GM18499 (cell line): ENCODE results near the gene WNT9B.
"Not testable (repeated sequence)": the region's sequence is repeated elsewhere in the genome, so short reads cannot be mapped to it uniquely, and the experiment has no call there.

Experiments
- ATAC-seq: cut with Tn5 transposase; IDR thresholded peaks from one replicate; pipeline ENCODE4 v1.9.1; 2021; ENCODE audit warnings: moderate number of reproducible peaks; ENCODE audit not compliant: insufficient read depth, unreplicated experiment

WNT9B gene

DNA sequence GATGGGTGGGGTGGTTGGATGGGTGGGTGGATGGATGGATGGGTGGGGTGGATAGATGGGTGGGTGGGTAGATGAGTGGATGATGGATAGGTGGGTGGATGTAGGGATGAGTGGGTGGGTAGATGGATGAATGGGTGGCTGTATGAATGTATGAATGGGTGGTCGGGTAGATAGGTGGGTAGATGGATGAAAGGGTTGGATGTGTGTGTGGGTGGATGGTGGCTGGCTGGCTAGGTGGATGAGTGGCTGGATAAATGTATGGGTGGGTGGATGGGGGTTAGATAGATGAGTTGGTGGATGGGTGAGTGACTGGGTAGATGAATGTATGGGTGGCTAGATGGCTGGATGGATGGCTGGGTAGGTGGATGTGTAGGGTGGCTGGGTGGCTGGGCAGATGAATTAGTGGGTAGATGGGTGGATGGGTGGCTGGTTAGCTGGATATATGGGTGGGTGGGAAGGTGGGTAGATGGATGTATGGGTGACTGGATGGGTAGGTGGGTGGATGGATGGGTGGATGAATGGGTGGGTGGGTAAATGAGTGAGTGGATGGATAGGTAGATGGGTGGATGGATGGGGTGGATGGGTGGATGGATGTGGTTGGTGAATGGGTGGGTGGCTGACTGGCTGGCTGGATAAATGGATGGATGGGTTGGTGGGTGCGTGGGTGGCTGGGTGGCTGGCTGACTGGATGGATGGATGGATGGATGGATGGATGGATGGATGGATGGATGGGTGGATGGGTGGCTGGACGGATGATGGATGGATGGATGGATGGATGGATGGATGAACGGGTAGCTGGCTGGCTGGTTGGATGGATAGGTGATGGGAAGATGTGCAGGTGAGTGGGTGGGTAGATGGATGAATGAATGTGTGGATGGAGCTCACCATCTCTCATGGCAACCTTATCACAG lies 52.6 kb downstream of the WNT9B start:
- ATAC-seq = no peak

GRCh38 chr17:46908068-46908737 lies 56.8 kb downstream of the WNT9B start:
- ATAC-seq = no peak

- no peak for ATAC-seq
Measured at GRCh38 chr17:46910179-46910927, 59.0 kb downstream of the WNT9B start.

GRCh38 chr17:46911311-46911710 lies 59.9 kb downstream of the WNT9B start:
- no peak for ATAC-seq

- ATAC-seq = no peak
Measured at GRCh38 chr17:46915596-46915995, 64.2 kb downstream of the WNT9B start.

- no peak for ATAC-seq
Measured at GRCh38 chr17:46916211-46916610, 64.8 kb downstream of the WNT9B start.

GRCh38 chr17:46916623-46917022 lies 65.2 kb downstream of the WNT9B start:
- no peak for ATAC-seq

DNA sequence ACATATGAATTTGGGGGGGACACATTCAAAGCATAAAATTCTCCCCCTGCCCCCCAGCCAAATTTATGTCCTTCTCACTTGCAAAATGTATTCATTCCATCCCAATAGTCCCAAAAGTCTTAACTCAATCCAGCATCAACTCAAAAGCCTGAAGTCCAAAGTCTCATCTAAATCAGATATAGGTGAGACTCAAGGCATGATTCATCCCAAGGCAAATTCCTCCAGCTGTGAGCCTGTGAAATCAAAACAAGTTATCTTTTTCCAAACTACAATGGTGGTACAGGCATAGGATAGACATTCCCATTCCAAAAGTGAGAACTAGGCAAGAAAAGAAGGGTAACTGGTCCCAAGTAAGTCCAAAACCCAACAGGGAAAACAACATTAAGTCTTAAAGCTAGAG lies 65.7 kb downstream of the WNT9B start:
- no peak for ATAC-seq

DNA sequence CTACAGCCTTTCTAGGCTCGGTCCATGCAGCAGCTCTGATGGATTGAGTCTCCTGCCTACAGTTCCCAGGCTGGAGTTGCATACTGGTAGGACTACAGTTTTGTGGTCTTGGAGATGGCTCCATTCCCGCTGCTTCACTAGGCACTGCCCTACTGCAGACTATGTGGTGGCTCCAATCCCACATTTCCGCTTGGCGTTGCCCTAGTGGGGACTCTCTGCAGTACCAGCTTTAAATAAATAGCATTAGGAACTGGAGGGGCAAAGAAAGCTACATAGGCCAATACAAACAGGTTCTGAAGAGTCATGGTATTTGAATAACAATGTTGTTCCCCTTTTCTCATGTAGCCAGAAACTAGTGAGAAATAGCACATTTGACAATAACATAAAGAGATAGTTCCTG lies 66.1 kb downstream of the WNT9B start:
- ATAC-seq = no peak

DNA sequence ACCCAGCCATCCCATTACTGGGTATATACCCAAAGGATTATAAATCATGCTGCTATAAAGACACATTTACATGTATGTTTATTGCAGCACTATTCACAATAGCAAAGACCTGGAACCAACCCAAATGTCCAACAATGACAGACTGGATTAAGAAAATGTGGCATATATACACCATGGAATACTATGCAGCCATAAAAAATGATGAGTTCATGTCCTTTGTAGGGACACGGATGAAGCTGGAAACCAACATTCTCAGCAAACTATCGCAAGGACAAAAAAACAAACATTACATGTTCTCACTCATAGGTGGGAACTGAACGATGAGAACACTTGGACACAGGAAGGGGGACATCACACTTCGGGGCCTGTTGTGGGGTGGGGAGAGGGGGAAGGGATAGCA lies 70.6 kb downstream of the WNT9B start:
- not testable (repeated sequence) for ATAC-seq

GRCh38 chr17:46922487-46922803 lies 71.1 kb downstream of the WNT9B start:
- no peak for ATAC-seq

DNA sequence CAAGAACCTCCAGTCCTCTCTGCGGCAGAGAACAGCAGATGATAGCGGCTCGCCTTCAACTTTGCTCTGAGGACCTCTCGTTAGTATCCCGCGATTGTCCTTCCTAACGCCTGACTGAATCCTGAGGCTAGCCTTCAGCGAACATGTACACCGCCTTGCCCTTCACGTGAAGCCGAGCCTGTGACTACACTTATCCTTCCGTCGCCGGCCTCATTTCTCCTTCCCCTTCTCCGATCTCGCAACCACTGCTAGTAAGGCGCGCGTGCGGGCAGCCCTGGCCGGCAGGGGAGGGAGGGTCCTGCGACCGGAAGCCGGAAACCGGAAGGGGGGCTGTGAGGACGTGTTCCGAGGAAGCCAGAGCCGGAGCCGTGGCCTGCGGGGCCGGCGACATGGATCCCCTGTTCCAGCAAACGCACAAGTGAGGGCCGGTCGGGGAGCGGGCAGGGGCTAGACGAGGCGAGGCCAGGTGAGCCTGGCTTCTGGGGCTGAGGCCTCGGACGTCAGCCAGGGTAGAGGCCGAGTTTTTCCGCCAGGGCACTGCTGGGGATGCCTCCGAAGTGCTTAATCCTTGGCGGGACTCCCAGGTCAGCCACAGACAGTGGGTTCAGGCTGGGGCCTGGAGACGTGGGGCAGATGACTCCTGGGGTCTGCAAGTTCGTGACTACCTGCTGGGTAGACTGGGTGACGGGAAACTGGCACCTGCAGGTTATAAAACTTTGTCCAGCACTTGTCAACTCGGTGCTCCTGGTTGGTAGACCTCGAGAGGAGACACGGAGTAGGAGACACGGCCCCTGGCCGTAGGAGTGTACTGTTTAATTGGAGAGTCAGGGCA lies 71.6 kb downstream of the WNT9B start, which contains the start of gene GOSR2:
Gene GOSR2, plus strand, starts transcription at position 357 of the 832 bp plus-strand sequence. Its CDS starts 33 bp downstream, at position 390.
- ATAC-seq = peak; percentile 50

DNA sequence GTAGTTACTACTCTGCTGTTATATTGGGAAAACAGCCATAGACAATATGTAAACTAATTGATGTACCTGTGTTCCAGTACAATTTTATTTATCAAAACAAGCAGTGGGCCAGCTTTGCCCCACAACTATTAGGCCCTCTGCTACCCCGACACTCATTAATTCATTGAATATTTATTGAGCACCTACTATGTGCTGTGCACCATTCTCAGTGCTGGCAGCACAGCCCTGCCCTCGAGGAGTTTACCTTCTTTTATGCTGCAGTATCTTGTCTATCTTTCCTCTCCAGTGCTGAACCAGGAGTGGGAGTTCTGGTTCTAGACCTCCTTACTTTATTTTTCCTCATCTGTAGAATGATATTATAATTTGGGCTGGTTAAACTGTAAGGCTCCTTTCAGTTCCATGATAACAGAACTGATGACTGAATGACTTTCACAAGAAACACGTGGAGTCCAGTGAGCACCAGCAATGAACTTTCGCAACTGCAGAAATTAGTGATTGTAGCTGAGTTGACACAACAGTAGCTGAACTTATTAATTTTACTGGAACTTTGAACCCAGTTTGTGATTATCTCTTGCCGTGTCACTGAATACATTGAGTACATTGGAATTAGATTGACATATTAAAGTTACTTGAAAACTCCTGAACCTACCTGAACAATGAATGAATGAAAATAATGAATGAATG lies 73.9 kb downstream of the WNT9B start:
- ATAC-seq = no peak

- ATAC-seq = no peak
Measured at GRCh38 chr17:46928467-46929261, 77.3 kb downstream of the WNT9B start.

- no peak for ATAC-seq
Measured at GRCh38 chr17:46929413-46929812, 78.0 kb downstream of the WNT9B start.

- no peak for ATAC-seq
Measured at GRCh38 chr17:46930051-46930450, 78.7 kb downstream of the WNT9B start.

DNA sequence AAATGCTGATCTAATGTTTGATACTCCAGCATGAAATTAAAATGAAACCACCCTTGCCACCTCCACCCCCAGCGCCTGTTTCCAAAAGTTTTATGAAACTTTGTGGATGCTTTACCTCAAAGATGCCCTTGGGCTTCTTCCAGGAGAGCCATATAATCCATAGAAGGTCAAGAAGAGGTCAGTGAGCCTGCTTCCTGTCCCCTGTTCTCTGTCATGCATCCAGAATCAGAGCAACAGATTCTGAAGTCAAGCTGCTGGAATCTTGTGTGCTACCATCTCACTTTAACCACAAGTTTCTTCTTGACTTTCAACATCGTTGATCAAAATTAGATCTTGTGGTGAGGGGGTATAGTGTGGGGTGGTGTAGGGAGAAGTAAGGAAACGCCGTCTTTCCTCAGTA lies 80.2 kb downstream of the WNT9B start:
- no peak for ATAC-seq

- ATAC-seq = no peak
Measured at GRCh38 chr17:46935658-46936266, 84.4 kb downstream of the WNT9B start.
